ENCODE data around the gene PNPLA8.

PNPLA8 gene

DNA sequence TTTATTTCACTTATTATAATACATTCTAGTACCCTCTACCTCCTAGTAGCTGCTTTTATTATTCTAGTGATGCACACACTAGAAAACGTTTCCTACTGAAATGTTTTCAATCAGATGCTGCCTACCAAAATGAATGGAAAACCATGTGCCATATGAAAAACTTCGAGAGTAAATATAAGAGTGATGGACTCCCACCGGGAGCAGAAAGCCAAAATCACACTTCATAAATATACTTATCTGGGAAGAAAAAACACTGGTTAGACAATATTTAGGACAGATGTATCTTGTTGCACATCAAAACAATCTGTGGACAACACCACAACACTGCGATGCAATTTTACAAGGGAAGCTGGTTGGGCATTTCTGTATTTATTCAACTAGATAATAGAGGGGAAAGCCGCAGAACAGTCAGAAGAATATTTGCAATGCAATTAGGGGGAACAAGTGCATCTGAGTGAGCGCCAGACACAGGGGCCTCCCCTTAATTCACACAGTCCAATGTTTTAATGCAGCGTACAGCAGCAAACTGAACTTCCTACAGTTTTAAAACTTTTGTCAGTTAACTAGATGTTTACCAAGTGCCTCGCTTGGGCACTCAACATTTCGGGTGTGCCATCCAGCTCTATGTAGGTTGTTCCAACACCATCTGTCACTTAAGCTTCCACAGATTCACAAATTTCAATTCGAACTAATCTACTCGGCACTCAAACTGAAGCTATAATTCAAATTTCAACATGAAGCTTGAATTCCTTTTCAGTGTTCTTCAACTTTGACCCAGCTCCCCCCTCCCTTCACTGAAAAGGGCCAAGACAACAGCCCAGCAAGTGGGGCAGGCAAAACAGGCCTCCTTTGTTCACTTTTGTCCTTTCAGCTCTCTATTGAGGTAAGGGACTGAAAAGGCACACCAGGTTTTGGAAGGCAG lies 77.1 kb downstream of the PNPLA8 start:
- DNase-seq (ENCODE audit: low read depth in 3 of 3), result no peak

DNA sequence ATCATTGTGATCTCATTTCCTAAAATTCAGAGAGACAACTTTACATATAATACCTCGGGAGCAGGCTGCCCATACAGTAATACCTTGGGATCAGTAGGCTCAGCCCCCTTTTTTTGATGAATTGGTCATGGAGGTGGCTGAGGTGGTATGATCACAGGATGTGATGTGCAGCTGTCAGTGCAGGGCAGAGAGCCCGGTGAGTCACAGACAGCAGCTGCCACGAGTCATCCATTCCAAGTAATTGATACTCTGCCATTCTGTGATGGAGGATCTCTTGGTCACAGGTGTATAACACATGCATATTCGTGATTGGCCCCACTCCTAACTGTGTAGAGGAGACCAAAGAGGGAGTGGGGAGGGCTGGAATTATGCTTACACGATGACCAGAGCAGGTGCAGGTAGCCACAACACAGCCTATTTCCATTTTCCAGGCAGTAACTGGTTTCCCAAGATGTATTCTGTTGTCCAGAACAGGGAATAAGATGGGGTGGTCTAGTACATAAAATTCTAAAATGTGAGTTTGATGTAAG lies 83.8 kb downstream of the PNPLA8 start:
- DNase-seq (ENCODE audit: low read depth in 3 of 3), result no peak

DNA sequence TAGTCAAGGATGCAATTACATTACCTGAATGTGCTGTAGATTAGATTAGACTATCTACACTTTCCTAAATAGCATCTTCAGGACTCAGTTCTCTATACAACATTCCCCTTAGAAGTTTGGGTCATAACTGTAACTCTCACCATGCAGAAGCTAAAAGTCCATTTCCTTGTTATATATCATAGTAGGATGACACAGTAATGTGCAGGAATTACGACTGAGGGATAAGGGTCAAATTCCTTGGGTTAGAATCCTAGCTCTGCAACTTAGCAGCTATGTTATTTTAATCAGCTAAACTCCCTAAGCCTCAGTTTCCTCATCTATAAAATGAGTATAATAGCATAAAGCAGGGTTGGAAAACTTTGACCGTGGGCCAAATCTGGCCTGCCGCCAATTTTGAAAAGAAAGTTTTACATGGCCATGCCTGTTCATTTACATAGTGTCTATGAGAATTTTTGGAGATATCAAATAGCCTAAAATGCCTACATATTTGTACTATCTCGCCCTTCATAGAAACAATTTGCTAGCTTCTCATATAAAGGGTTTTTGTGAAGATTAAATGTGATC lies 84.5 kb downstream of the PNPLA8 start:
- DNase-seq (ENCODE audit: low read depth in 3 of 3), result no peak

DNA sequence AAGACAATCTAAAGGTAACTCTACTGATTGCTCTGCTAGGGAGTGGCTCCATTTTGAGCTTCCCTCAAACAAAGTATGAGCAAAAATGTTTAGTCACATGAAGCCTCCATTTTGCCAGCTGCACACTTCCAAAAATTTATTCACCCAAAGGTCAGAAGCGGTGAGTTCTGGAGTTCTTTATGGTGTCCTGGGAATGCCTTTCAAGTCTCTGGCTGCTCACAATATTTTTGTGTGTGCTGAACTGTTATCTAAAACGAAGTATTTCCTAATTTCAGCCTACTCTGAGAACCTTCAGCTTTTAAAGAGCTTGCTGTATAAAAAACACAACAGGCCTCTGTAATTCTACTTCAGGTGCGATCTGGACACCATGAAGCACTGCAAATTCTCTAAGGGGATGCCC lies 85.3 kb downstream of the PNPLA8 start:
- DNase-seq (ENCODE audit: low read depth in 3 of 3), result no peak

DNA sequence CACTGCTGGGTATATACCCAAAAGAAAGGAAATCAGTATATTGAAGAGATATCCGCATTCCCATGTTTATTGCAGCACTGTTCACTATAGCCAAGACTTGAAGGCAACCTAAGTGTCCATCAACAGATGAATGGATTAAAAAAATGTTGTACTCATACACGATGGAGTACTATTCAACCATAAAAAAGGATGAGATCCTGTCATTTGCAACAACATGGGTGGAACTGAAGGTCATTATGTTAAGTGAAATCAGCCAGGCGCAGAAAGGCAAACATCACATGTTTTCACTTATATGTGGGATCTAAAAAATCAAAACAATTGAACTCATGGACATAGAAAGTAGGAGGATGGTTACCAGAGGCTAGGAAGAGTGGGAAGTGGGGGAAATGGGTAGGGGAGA lies 89.0 kb downstream of the PNPLA8 start:
- DNase-seq (ENCODE audit: low read depth in 3 of 3), result no peak

DNA sequence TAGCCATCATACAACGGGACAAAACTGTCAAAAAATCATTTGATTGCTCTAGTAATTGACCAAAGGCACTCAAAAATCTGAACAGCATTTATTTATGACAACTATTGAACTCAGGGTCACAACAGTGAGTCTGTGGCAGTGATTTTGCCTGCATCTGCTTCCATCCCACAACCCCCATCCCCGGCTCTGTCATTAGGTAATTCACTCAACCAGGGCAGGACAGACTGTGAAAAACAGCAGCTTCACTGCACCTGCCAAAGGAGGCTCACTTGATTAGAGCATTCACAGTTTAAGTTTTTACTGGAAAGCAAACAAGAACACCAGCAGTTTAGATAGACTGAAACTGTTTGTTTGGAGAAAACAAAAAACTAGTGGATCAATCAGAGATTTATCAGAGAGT lies 91.9 kb downstream of the PNPLA8 start:
- DNase-seq (ENCODE audit: low read depth in 3 of 3), result no peak

DNA sequence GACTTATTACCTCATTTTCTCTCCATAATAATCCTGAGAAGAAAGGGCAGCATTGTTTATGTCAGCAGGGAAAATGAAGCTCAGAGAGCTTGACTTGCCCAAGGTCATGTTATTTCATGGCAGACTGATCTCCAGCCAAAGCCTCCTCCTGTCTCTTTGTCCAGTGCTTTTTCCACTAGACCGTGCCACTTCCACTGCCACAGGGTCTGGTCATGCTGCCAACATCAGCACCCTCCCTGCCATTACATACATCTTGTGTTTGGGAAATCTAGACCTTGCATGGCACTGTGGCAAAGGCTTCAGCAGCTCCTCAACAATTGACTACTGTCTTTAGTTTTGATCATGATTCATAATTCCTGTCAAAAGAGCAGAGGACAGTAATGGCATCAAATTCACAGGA lies 94.8 kb downstream of the PNPLA8 start:
- DNase-seq (ENCODE audit: low read depth in 3 of 3), result no peak

DNA sequence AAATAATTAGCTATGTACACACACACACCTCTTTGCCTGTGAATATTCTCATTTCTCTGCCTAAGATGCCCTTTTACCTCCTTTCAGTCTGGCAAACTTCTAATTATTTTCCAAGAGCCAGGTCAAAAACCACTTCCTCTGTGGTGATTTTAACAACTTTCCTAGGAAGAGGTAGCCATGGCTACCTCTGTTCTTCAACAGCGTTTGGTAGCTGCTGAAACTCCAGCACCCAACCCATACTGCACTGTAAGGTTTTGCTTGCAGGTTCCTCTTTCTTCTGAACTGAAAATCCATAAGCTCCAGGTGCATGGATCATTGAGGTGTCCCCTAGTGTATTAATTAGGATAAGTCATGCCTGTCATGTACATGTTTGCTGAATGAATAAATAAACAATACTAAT lies 95.3 kb downstream of the PNPLA8 start:
- no peak for DNase-seq (ENCODE audit: low read depth in 3 of 3)

DNA sequence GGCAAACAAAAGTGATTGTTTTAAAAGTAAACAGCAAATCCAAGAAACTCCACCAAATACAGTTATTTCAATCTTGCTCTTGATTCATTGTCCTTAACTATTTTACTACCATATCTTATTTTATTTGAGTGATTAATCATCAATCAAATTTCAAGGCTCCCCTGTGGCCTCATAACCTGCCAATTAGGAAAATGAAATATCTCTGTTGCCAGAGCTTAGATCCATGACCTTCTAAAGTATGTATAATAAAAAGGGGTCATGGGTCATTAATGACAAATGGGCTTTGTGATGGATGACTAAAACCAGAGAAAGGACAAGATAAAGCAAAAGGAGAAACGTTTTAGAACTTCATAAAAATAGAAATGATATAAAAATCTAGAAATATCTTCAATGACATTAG lies 98.2 kb downstream of the PNPLA8 start:
- DNase-seq (ENCODE audit: low read depth in 3 of 3), result no peak

DNA sequence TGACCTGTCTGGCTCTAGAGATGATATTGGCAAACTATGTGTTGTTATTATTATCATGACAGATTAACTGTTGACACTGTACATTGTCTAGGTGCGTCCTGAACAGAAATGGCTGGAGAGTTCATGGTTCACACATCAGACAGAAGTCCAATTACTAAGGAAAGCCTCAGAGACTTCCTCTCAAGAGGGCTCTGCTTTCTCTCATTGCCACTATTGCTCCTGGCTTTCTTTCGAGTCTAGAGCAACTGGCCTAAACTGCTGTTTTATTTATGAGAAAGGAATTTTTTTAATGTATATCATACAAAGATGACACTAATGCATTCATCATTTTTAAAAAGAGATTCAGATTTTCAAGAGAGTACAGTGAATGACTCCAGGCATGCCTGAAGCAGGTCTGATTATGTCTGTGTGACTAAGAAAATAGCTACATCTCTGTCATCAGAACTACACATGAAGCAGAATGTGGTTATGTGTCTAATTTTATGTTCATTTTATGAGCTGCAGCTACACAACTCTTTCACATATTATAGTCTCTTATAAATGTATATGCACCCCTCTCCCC lies 100.1 kb downstream of the PNPLA8 start:
- no peak for DNase-seq (ENCODE audit: low read depth in 3 of 3)

DNA sequence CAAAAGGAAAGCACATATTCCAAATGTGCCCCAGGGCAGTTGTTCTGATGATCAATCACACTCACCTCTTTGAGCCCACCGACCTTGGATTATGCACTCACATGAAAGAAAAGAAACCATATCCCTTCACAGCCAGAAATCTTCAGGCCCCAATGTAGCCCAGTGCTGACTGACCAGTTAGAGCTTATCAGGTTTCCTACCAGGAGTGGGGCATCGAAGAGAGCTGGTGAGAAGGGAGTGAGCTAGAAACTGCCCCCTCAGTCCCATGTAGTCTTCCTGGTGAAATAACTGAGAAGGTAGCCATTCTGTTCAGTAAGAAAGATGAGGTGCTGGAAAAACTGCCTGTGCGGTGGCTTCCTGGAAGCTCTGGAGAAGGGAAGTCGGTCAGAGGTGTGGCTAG lies 101.9 kb downstream of the PNPLA8 start:
- no peak for DNase-seq (ENCODE audit: low read depth in 3 of 3)

DNA sequence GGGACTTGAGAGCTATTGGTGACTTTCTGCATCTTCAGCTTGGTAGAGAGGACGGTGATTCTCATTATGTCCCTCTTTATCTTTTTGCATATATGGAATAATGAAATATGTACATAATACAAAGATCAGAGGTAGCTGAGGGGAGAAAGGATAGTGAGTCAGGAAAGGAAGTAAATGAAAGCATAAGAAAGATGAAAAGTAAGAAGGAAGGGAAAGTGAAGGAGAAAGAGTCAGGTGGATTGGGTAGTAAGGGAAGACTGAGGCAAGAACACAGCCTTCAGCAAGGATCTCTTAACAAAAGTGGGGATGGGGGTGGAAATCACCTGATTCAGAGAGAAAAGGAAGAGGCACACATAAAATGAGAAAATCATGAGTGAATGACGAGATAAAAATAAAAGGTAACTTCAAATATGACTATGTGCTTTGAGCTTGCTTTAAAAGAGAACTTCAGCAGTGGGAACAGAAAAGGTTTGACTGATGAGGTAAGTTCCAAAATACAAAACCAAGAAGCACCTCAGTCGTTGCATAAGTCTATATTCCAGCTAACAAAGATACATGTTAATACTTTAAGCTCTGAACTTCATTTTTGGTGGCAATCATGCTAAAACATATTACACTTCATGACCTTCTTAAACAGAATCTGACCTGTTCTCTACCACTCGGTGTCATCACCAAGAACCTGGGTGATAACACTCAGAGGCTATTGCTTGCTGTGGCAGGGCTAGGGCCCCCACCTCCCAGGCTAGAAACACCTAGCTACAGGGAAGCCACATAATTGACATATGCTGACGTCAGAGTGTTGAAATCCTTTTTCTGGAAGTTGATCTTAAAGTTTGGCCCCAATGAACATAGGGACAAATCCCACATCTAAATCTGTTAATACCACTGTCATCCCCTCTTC lies 102.6 kb downstream of the PNPLA8 start:
- no peak for DNase-seq (ENCODE audit: low read depth in 3 of 3)

DNA sequence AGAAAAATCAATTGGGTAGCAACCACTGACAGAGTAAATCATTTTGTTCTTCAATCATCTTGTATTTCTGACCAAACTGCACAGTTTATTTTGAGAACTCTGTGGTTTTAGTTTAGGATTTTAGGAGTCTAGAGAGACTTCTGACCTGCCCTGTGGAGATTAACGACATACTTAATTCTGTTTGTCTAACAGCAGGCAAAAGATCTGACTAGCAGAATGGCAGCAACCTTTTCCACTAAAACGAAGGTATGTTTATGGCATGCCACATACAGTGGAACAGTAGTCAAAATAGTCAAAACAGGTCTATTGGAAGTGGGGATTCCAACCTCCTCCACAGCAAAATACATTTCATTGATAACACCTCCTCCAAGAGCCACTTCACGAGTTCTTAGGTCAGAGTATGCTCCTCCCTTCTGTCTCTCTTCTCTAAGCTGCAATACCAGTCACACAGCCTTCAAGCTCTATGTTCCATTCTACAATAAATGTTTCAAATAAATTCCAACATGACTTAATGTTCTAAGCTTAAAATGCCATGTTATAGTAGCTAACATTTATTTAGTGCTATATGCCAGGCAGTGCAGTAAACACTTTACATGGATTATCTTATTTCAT lies 104.1 kb downstream of the PNPLA8 start:
- no peak for DNase-seq (ENCODE audit: low read depth in 3 of 3)
